ENCODE data around the gene FOCAD.

GRCh38 chr9:20692554-20692953 is 8.5 kb downstream of the FOCAD start:
- TF ChIP-seq CTCF (conservative IDR thresholded peaks at IDR 0.05; ENCODE audit: low read length) (no peak), EZH2phosphoT487 (IDR thresholded peaks at IDR 0.05; ENCODE audit: borderline replicate concordance) (no peak)
